Left forelimb (tissue), 1 donor: ENCODE data around the gene G0S2.

Experiments
- DNase-seq: peaks from one replicate; pipeline ENCODE4 v3.0.0-alpha.2; 2018; ENCODE audit warnings: low spot score

Gene G0S2

DNA sequence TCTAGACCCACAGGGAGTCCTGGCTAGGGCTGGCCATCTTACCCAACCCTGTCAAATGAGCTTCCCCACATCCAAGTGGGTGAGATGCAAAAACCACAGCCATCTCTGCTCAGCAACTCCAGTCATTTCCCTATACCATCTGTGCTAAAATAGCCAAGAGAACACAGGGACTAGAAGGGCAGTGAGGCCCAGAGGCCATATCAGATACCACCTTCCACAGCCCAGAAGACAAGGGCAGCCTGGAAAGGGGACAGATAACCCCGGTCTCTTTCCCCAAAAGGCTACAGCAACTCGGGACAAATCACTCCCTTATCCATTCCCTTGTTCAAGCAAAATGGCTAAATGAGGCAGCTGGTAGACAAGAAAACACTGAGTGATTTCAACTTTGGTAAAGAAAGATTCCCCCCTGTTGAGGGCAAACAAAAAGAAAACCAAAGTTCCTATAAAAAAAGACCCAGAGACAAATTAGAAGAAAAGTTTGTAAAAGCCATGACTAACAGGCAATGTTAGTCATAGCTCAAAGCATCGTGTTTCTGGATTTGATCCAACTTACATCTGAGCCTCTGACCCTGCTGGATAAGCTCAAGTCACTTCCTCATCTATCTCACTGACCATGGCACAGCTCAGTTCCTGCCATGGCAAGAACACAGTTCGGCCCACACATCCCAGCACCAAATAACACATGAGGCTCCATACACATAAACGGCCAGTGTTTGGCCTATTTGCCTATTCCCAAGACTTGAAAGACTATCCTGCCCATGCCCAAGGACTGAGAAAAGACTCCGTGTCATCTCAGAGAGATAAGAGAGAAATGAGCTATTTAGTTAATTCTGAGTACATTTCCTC, 26.1 kb upstream of the G0S2 start:
- DNase-seq = no peak

DNA sequence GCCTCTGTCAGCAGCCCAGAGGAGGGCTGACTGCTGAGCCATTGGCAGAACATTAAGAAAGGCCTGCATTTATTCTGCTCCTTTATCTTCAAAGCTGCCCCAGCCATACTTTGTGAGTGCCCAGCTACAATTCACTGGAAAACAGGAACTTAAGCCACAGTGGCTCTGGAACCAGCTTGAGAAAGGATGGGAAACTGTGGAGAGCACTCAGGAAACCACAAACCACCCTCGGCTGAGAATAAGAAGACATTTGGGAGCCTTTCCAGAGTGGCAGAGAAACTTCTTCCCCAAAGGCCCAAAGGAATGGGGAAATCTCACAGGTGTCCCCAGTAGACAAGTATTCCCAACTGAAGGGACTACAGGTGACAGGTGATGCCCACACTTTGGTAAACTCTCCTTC, 24.8 kb upstream of the G0S2 start:
- no peak for DNase-seq

DNA sequence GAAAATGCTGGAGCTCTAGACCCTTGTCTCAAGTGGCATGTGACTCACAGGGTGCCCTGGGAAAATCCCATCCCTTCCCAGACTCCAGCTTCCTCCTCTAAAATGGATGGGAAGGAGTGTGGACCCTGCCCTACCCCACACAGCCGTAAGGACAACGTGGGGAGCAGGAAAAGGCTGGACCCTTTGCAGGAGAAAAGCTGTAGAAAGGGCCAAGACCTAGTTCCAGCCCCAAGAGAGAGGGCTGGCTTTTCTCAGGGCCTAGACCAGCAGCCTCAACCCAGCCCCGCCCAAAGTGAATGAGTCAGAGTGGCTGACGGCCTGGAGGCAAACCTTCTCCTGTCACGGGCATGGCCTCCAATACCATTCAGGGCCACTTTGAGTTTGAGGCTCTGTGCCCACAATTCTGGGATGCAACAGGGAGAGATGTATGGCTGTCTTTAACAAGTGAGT, 24.0 kb upstream of the G0S2 start:
- no peak for DNase-seq

DNA sequence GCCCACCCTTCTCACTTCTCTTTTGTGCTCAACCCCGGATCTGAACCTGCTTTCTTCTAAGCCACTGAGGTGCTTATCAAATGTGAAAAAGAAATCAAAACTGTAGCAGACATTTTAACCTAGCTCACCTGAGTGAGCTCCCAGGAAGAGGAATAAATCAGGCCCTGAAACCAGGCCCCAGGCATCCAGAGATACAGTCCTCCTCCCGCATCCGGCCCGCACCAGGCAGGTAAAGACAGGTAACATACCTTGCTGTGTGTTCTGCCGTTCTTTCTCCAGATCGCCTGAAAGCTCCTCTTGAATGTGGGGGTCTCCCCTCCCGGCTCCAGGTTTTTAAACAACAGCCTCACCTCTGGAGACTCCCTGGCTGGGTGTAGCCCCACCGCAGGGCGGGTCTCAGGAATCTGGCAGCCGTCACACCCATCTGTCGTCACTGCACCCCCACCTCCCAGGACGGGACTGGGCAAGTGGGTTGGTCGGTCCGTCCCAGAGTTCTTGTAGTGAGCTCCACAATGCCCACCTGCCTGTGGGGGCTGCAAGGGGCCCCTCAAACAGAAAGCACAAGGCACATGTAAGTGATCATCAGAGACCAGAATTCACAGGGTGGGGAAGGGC, 23.0 kb upstream of the G0S2 start, which contains the start of gene LAMB3:
TSS of gene LAMB3 (minus strand) at position 305 of the 615 bp plus-strand sequence. CDS start 1,481 bp downstream, outside the sequence.
- no peak for DNase-seq

DNA sequence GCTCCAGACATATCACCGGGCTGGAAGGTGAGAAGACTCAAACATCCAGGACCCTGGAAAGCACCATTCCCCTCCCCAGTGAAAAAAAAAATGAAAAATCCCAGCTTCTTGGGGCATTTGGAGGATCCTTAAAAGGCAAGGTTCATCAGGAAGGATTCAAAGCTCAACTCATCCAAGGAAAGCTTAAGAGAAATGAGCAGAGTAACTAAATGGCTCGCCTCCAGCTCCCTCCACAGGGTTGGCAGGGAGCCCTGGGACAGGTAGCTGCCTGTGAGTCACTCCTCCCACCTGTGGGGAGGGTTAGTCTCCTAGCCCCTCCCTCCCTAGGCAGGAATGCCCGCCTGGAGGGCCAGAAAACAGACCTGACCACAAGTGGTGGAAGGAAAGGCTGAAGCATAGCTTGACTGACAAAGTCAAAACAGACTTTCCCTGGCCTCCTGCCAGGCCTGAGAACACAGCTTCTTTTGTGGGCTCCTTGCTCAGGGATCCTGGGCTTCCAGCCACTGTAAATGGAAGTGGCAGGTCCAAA, 22.3 kb upstream of the G0S2 start:
- DNase-seq = no peak

DNA sequence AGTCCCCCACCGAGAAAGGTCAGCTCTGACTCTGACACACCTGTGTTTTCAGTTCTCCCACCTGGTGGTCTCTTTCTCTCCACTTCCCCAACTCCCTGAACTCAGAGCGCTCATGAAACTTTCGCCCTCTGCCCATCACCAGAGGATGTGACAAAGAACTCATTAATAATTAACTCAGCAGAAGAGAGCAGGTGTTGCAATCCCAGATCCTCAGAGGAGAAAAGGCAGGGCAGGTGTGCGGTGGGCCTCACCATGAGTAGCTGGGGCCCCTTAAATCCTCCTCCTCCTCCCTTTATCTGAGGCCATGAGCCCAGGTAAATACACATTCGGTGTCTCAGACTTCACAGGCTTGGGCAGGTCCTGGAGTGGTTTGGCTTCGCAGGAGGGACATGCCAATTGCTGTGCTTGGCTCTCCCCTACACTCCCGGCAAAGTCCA, 21.3 kb upstream of the G0S2 start:
- no peak for DNase-seq

DNA sequence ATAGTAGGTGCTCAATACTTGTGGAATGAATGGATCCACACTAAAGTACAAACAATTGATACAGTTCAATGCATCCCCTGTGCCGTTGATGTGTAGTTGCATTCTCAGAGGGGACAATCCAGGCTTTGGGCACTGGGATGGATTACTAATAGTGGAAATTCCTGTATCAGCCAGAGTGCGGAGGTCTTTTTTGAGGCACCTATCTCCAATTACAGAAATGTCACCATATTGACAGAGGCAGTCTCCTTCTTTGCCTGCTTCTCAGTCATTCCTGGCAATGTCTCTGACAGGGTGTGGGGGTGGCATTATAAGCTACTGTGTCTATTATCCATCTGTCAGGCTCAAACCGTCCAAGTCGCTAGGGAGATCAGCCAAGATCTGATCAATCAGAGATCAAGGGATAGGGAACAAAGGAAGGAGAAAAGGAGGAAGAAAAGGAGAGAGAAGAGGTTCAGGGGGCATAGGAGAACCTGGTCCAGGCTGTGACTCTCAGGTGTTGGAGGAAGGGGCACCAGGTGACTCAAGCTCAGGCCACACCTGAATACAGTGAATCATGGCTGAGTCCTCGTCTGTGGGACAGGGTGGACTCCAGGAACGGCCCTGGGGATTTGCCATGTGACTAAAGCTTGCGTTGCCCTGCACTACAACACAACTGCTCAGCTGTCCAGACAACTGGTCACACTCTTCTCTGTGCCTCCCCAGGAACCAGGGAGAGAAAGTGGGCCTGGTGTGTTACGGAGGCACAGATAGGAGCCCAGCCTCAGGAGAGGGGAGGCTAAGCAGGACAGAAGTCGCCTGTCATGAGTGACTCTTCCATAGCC, 19.6 kb upstream of the G0S2 start:
- no peak for DNase-seq

DNA sequence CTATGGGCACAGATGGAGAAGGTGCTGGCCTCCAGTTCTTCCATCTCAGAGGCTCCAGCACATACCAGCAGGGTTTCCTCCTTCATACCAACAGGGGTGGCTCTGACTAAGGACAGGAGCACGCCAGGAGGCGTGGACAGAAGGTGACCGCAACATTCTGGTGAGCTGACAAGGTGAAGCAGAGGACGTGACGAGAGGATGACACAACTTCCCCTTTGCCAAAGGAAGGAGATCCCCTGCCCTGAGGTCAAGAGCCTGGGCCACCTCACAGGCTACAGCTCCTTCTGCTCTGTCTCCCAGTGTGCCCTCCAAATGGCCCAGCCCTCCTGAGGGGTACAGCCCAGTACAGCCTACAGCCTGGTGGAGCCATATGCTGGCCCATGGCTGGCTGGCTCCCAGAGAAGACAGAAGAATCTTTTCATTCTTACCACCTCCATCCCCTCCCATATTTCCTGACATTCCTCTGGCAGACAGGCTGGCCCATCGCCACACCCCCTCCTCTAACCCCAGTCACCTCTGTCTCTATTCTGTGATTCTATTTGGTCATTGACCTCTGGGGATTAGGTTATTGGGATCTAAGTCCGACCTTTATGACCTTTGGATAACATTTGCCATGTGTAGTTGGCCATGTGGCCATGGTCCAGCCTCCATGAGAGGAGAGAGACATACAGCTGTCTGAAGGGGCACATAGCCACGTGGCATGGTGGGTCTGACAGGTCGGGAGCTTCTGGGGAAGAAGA, 17.9 kb upstream of the G0S2 start:
- no peak for DNase-seq

DNA sequence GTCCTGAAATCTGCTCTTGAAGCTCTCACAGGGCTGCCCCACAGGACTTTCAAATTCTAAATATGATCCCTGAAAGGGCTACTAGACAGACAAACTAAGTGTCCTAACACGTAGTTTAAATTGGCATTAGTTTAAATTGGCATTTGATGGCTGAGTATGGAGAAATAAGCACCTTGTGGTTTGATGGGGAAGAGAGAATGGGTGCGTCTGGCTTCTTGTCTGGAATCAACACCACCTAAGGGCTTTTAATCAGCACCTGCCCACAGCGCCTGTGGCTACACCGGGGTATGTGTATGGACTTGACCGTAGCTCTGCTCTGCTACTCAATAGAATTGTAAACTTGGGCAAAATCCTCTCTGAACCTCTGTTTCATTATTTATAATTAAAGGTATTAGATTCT, 17.3 kb upstream of the G0S2 start:
- DNase-seq = no peak

DNA sequence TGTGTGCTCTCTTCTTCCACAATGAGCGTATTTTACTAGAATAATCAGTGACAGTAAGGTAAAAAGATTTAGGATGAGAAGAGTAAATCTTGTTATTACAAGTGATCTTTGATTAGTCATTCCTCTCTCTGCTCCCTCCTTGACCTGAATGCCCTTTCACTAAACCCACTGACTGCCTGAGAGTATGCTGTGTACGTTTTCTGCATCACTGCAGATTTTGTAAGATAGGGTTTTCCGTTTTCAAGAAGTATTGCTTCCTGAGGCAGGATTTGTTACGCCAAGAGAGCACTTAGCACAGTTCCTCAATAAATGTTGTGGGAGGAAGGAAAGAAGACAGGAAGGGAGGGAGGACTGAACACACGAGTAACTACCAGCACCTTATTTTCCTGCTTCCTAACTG, 15.3 kb upstream of the G0S2 start:
- no peak for DNase-seq

DNA sequence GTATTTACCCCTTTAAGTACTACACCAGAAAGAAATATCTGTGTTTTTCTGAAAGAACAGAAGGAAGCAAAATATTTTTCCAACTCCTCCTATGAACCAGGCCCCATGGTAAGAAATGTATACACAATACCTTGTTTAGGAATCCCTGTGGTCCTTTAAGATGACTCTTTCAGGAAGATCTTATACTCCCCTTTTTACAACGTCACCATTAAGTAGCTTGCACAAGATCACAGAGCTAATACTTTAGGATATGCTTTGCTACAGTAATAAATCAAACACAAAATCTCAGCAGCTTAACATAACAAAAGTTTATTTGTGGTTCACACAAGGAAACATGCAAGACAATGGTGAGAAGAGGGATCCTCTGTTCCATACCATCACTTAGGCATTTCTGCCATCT, 14.1 kb upstream of the G0S2 start:
- DNase-seq = no peak

DNA sequence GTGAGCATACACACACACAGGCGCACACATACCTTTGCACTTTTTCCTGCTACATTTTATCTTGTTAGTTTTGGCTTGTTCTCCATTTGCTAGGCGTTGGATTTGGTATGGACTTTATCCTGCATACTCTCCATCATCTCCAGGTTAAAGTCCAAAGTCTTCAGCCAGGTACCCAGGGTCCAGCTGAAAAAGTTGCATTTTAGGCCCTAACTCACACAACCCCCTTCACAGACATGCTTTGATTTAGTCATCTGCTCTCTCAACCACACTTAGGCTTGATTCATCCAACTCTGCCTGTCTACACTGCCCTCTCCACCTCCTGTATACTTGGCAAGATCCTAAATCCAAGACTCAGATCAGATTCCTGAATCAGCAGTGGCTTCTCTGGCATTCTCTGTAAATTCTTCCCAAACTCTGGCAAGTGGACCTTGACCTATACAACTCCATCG, 12.3 kb upstream of the G0S2 start:
- no peak for DNase-seq

DNA sequence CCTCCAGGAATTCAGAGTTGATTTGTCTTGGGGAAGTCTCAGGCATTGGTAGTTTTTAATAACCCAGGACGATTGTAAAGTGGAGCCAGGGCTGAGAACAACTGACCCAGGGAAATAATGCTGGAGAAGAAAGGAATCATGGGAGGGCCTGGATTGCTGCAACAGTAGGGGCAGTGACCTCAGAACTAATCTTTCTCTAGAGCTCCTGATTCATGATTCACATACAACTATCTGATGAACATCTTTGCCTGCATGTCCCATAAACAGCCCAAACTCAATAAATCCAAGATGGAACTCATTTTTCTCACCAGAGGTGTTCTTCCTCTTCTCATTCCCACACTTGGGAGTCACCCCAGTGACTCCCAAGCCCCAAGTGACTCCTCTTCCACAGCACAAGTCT, 8.1 kb upstream of the G0S2 start:
- no peak for DNase-seq

DNA sequence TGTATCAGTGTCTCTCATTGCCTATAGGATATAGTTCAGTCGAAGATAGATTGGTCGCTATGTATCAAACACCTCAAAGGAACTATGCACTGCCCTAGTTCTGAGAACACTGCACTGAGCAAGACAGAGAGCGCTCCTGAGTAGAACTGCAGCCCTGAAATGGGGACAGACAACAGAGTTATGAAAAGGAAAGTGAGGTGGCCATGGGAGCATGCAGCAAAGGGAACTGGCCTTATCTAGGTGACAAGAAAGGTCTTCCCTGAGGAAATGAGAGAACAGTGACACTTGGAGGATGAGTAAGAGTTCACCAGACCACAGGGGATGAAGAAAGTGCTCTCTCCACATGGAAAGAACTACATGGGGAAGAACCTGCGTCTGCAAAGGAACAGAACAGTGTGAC, 7.5 kb upstream of the G0S2 start:
- no peak for DNase-seq

DNA sequence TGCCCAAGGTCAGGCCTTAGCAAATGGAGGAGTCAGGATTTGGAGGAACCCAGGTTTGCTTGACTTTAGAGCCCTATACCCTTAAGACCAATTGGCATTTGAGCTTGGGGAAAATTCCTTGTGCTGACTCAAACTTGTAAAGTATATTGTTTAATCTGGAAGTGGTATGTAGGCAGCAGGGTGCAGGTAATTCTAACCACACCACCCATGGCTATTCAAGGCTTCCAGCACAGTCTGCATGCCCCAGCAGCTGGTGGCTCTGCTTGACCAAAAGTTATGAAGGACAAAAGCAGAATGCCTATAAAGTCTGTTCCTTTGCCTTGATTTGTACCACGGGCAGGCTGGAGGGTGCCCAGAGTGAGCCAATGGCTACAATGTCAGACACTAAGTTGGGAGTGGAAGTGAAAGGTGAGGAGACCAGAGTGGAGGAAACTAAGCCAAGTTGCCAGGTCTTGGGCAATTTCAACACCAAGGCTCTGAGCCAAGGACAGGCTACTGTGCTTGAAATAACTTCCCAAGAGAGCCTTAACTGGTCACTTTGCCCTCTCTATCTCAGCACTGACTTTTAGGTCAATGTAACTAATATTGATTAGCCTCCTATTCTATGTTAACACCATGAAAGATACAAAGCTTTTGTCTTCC, 4.7 kb upstream of the G0S2 start:
- DNase-seq = no peak

DNA sequence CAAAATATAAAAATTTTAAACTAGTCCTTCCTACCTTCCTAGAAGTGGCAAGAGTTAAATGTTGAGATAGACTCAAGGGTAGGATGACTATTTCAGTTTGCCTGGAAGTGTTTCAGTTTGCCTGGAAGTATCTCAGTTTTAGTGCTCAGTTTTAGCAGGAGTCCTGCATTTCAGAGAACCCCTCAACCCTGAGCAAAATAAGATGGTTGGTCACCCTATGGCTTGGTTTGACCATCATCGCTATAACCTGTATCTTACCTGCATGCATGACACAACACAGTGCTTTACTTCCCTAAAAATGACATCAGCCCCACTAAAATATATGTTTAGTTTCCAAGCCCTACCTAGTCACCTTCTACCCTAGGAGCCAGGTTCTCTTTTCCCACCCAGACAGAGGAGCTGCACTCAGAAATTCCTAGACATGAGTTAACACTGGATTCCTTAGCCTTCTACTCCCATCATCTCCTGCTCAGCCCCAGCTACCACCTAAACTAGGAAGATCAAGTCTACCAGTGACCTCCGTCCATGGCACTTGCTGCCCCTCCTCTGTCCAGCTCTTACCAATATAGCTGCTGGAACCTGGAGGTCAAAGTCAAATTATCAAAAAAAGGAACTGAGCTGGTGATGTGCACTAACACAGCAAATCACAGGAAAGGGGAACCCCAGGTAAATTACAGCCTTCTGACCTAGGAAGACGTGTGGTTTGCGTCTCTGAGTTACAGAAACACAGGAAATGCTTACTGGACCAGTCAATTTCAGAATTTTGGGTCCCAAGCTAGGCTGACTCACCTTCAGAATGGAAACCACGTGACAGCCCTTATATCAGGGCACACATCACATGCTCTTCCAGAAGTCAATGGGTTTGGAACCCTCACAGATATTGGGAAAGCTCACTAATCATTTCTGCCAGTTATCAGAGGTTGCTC, 2.2 kb upstream of the G0S2 start:
- no peak for DNase-seq

DNA sequence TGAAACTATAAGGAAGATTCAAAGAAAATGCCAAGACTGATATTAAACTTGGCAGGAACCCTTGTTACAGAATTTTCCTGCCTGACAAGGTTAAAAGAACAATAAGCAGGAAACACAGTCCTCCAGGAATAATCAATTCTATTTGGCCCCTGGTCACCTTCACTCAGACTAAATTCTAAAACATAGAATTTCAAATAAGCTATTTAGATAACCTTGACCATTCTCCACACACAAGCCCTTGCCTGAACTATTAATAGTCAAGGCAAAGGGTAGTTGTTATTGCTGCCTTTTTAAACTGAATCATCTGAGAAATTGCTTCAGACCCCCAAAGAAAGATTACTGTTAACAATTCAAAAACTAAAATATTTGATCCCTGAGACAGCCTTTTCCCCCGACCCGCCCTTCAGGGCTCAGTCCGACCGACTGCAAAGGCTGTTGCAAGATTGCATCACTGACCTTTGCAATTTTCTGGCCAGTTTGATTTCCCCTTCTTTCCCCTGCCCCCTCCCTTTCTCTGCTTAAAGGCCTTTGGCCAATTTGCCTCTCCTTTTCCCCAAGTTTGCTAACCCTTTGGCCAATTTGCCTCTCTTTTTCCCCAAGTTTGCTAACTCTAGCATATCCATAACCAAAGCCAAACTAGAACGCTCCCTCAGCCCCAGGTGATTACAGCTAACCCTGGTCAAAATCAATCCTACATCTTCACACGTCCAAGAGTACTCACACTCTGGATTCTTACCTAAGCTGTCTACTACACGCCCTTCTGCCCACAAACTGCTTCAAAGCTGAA, 1.4 kb upstream of the G0S2 start:
- DNase-seq = no peak

DNA sequence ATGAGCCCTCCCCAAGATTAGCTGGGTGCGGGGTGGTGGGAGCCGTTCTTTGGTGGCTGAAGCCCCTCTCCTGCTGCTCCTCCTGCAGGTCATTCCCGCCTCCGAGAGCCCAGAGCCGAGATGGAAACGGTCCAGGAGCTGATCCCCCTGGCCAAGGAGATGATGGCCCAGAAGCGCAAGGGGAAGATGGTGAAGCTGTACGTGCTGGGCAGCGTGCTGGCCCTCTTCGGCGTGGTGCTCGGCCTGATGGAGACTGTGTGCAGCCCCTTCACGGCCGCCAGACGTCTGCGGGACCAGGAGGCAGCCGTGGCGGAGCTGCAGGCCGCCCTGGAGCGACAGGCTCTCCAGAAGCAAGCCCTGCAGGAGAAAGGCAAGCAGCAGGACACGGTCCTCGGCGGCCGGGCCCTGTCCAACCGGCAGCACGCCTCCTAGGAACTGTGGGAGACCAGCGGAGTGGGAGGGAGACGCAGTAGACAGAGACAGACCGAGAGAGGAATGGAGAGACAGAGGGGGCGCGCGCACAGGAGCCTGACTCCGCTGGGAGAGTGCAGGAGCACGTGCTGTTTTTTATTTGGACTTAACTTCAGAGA, 448 bp downstream of the G0S2 start:
- DNase-seq = peak; percentile 75
